ENCODE measurements around the gene AIMP1. TPM values are rescaled to one million over a fixed set of nuclear protein-coding genes. Genes with fewer than 3 reads are reported as not detected.

The AIMP1 gene
- total RNA-seq, 1 experiment from 2014 or later = 52.5 TPM

DNA sequence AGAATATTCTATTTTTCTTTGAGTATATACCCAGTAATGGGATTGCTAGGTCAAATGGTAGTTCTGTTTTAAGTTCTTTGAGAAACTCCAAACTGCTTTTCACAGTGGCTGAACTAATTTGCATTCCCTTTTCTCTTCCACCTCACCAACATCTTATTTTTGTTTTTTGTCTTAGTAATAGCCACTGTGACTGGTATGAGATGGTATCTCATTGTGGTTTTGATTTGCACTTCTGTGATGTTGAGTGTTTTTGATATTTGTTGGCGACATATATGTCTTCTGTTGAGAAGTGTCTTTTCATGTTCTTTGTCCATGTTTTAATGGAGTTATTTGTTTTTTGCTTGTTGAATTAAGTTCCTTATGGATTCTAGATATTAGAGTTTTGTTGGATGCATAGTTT, 24.4 kb downstream of the AIMP1 start (continued):
- TF ChIP-seq ZNF423 (CRISPR knock-in tag; IDR thresholded peaks at IDR 0.05) = no peak
- TF ChIP-seq FOXP1 (CRISPR knock-in tag; IDR thresholded peaks at IDR 0.05; ENCODE audit: borderline replicate concordance) = no peak

DNA sequence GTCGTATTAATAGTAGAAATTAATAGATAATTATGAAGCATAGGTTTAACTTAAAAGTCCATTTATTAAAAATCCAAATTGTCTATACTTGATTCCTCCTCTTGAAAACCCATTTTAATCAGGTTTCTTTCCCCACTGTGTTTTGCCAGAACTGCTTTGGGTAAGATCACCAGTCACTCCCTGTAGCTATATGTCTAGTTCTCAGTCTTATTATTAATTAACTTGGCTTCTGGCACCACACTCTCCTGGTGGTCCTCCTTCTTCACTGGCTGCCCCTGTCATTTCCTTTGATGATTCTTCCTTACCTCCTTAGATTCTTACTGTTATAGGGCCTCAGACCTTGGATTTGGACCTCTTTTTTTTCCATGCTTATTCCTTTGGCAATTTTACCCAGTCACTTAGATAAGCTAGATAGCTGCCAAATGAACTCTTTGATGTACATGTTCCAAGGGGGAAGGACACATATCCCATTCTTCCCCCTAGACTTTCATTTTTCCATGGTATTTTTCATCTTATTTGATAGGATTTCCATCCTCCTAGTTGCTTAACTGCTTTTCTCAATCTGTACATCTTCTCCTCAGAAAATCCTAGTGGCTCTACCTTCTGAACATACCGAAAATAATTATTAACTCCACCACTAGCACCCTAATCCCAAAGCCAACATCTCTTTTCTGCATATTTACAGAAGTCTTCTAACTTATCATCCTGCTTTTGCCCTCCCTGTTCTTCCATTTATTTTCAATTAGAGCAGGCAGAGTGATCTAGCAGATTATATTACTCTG, 27.7 kb downstream of the AIMP1 start:
- CTCF ChIA-PET = interaction anchor here (0.7 to 0.8 kb wide), 2 partner anchors 78 to 555 kb away, joined by 3 read pairs; no protein-coding TSS in a partner anchor

More for the DNA sequence above, 27.7 kb downstream of the AIMP1 start:
- peaks cover 17% of the 10 kb centered on the region for H3K36me3 Mint-ChIP-seq
- POLR2A ChIA-PET = no interaction called here
- no peaks in the 10 kb centered on the region for H3K9me3 Mint-ChIP-seq
- no peak overlapping the region for H3K4me3 Mint-ChIP-seq
- peaks cover 7% of the 10 kb centered on the region for H3K4me1 Mint-ChIP-seq
- ATAC-seq (no peak), DNase-seq (ENCODE audit: low spot score) (no peak)
- H3K27me3 Mint-ChIP-seq (ENCODE audit: low read depth) = no peaks in the 10 kb centered on the region
- H3K27ac Mint-ChIP-seq = no peak overlapping the region
- TF ChIP-seq ESRRA (CRISPR knock-in tag; IDR thresholded peaks at IDR 0.05; ENCODE audit: borderline replicate concordance) (no peak), NFATC4 (CRISPR knock-in tag; IDR thresholded peaks at IDR 0.05) (no peak), FOXK1 (CRISPR knock-in tag; IDR thresholded peaks at IDR 0.05) (no peak), HMGA2 (CRISPR knock-in tag; IDR thresholded peaks at IDR 0.05) (no peak), NR2C2 (CRISPR knock-in tag; IDR thresholded peaks at IDR 0.05) (no peak), KAT7 (CRISPR knock-in tag; IDR thresholded peaks at IDR 0.05; ENCODE audit: borderline replicate concordance) (no peak), ZNF219 (CRISPR knock-in tag; IDR thresholded peaks at IDR 0.05; ENCODE audit: borderline replicate concordance) (no peak)
- TF ChIP-seq, protein P1, sequence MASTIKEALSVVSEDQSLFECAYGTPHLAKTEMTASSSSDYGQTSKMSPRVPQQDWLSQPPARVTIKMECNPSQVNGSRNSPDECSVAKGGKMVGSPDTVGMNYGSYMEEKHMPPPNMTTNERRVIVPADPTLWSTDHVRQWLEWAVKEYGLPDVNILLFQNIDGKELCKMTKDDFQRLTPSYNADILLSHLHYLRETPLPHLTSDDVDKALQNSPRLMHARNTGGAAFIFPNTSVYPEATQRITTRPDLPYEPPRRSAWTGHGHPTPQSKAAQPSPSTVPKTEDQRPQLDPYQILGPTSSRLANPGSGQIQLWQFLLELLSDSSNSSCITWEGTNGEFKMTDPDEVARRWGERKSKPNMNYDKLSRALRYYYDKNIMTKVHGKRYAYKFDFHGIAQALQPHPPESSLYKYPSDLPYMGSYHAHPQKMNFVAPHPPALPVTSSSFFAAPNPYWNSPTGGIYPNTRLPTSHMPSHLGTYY (CRISPR knock-in tag; IDR thresholded peaks at IDR 0.05) = no peak
- TF ChIP-seq, protein P2, sequence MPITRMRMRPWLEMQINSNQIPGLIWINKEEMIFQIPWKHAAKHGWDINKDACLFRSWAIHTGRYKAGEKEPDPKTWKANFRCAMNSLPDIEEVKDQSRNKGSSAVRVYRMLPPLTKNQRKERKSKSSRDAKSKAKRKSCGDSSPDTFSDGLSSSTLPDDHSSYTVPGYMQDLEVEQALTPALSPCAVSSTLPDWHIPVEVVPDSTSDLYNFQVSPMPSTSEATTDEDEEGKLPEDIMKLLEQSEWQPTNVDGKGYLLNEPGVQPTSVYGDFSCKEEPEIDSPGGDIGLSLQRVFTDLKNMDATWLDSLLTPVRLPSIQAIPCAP (CRISPR knock-in tag; IDR thresholded peaks at IDR 0.05) = no peak
- TF ChIP-seq, protein P3, sequence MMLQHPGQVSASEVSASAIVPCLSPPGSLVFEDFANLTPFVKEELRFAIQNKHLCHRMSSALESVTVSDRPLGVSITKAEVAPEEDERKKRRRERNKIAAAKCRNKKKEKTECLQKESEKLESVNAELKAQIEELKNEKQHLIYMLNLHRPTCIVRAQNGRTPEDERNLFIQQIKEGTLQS (CRISPR knock-in tag; conservative IDR thresholded peaks at IDR 0.05) = no peak
- TF ChIP-seq, protein P4, sequence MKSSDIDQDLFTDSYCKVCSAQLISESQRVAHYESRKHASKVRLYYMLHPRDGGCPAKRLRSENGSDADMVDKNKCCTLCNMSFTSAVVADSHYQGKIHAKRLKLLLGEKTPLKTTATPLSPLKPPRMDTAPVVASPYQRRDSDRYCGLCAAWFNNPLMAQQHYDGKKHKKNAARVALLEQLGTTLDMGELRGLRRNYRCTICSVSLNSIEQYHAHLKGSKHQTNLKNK (CRISPR knock-in tag; IDR thresholded peaks at IDR 0.05) = no peak
- TF ChIP-seq, protein P5, sequence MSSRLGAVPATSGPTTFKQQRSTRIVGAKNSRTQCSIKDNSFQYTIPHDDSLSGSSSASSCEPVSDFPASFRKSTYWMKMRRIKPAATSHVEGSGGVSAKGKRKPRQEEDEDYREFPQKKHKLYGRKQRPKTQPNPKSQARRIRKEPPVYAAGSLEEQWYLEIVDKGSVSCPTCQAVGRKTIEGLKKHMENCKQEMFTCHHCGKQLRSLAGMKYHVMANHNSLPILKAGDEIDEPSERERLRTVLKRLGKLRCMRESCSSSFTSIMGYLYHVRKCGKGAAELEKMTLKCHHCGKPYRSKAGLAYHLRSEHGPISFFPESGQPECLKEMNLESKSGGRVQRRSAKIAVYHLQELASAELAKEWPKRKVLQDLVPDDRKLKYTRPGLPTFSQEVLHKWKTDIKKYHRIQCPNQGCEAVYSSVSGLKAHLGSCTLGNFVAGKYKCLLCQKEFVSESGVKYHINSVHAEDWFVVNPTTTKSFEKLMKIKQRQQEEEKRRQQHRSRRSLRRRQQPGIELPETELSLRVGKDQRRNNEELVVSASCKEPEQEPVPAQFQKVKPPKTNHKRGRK (CRISPR knock-in tag; IDR thresholded peaks at IDR 0.05; ENCODE audit: borderline replicate concordance) = no peak
- TF ChIP-seq, protein P6, sequence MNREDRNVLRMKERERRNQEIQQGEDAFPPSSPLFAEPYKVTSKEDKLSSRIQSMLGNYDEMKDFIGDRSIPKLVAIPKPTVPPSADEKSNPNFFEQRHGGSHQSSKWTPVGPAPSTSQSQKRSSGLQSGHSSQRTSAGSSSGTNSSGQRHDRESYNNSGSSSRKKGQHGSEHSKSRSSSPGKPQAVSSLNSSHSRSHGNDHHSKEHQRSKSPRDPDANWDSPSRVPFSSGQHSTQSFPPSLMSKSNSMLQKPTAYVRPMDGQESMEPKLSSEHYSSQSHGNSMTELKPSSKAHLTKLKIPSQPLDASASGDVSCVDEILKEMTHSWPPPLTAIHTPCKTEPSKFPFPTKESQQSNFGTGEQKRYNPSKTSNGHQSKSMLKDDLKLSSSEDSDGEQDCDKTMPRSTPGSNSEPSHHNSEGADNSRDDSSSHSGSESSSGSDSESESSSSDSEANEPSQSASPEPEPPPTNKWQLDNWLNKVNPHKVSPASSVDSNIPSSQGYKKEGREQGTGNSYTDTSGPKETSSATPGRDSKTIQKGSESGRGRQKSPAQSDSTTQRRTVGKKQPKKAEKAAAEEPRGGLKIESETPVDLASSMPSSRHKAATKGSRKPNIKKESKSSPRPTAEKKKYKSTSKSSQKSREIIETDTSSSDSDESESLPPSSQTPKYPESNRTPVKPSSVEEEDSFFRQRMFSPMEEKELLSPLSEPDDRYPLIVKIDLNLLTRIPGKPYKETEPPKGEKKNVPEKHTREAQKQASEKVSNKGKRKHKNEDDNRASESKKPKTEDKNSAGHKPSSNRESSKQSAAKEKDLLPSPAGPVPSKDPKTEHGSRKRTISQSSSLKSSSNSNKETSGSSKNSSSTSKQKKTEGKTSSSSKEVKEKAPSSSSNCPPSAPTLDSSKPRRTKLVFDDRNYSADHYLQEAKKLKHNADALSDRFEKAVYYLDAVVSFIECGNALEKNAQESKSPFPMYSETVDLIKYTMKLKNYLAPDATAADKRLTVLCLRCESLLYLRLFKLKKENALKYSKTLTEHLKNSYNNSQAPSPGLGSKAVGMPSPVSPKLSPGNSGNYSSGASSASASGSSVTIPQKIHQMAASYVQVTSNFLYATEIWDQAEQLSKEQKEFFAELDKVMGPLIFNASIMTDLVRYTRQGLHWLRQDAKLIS (CRISPR knock-in tag; IDR thresholded peaks at IDR 0.05; ENCODE audit: borderline replicate concordance) = no peak
